ENCODE measurements around the gene SPSB1.
"Not testable (repeated sequence)": the region's sequence is repeated elsewhere in the genome, so short reads cannot be mapped to it uniquely, and the experiment has no call there.

The SPSB1 gene

DNA sequence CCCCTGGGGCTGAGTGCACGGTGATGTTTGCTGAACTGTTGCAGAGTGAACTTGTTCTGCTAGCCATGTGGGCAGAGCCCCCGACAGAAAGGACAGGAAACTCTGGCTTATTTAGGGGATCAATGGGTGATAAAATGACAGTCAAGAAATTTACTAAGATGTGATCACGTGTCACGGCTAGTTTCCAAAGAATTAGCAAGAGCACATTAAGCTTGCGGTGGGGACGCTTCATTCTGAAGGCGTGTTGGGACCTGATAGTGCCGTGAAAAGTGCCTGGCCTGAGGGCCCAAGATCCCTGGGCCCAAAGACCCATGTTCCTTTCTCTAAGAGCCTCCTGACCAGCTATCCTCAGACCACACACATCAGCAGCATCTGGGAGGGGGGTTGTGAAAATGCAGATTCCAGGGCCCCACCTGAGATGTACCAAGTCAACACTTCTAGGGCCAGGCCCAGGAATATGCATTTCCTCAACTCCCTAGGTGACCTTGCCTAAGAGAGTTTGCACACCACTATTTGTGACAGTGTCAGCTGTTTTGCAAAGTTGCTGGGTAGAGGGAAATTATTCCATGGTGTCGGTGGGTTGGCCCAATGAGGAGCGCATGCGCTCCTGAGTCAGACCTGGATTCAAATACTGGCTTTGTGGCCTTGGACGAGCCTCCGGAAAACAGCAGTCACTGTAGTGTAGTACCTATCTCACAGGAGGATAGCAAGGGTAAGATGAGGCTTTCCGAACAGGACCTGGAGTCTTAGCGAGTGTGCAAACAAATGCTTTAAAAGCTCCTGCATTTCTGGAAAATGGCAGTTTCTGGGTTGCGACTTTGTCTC, 77.5 kb downstream of the SPSB1 start:
- DNase-seq = no peak

DNA sequence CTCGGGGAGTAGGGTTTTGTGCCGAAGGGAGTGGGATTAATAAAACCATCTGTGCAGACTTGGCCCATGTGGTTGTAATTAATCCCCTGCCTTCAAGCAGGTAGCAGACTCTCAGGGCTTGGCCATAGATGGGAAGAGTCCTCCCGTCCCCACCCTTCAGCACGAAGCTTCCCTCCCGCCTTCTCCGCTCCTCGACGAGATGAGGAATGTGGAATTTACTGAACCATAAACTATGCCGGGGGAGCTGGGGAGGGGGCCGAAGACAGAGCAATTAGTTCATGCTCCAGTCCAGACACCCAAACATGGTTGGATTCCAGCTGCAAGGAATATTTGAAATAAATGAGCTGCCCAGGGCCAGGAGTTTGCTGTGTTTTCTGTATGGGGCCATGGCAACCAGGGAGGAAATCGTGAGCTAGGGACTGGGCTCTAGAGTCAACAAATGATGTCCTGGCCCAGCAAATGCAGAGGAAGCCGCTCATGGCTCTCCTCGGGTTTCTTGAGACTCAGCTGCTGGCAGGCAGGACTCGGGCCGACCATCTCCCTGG, 78.8 kb downstream of the SPSB1 start:
- no peak for DNase-seq

DNA sequence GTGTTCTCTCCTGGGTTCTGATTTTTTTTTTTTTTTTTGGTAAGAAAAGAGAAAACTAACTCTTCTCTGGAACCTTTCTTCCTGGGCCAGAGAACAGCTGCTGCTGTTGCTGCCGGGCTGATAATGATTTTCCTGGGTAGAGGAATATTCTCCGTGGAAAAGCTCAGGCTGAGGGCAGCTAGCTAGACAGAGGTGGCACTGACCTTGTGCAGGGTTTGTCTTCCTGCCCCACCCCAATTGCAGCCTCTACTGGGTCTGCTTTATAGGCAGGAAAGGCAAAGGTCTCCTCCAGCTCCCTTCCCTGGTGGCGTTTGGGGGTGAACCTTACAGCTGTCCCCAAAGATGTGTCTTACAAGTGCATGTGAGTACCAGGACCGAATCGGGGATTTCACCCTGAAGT, 79.3 kb downstream of the SPSB1 start:
- DNase-seq = no peak

DNA sequence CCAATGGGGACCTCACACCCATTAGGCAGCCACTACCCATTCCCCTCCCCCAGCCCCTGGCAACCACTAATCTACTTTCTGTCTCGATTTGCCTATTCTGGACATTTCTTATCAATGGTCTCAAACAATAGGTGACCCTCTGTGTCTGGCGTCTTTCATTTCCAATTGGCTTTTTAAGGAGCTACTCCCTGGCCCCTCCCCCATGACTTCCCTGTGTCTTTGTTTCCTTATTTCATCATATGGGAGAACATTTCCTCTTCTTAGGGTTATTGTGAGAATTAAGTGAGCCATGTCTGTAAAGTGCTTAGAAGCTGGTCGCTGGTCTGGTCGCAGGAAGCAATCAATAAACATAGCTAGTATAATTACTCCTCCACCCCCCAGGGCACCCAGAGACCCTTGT, 80.9 kb downstream of the SPSB1 start:
- no peak for DNase-seq

DNA sequence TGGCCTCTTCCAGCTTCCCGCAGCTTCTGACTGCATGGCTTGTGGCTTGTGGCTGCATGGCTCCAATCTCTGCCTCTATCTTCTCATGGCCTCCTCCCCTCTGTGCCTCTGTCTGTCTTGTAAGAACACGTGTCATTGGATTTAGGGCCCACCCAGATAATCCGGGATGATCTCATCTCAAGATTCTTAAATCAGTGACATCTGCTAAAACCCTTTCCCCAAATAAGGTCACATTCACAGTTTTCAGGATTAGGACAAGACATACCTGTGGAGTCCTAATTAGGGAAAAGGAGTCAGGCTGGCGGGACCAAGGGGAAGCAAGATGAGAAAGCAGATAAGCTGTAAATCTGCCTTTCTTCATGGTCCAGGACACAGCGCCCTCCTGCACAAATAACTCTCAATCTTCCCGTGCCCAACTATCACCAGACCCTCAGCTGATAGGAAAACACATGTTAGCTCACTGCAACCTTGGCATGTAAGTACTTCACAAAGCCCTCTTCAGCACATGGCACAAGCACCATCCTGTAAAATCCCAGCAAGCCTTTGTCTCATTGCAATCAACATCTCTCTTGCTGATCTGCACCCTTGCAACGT, 82.2 kb downstream of the SPSB1 start:
- DNase-seq = no peak

DNA sequence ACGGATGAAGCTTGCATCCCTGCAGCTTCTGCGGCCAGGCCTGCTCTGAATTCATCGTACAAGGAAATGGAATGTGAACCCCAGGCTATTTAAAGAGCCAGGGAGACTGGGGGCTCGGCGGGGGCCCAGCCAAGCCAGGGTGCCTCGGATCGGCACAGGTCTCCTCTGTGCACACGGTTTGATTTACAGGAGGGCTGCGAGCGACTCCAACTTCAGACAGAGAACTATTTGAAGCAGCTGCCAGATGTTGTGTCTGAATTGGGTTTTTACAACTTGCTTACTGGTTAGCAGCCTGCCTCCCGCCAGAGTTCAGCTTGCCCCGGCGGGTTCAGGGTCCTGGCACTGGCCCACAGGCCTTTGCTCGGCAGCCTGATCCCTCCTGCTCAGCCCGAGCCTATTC, 83.2 kb downstream of the SPSB1 start:
- DNase-seq = no peak

DNA sequence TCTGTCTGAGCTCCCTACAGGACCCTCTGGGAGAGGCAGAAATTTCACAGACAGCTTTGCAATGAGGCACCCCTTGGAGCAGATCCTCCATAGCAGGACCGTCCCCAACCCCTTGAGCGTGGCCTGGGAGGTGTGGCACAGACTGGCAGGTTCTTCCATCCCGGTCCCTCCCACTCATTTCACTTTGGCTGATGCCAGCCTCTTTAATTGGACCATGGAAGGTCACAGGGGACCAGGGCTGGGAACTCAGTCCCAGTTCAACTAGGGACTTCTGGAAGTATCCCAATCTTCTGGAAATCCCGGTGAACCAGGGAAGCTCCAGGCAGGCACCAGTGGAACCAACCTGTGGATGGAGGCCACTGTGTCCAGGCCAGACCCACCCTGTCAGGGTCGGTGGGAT, 83.7 kb downstream of the SPSB1 start:
- no peak for DNase-seq

DNA sequence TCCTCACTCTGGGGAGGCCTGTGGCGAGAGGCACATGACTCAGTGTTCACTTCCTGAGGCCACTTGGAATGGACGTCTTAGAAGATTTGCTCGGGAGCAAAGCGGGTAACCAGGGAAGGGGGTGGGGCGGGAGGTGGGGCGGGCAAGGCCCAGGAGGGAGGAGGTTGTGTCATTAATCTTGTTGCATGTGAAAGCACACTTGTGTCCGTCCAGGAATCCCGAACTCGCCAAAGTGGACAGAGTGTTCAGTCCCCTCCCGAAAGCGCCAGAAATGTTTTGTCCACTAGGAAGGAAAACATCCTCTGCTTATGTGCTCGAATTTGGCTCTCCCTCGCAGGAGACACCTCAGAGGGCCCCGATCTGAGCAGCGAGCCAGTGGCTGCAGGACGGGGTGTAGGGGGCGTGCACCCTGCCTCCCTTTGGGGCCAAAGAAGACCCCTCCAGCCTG, 84.2 kb downstream of the SPSB1 start:
- DNase-seq = no peak

DNA sequence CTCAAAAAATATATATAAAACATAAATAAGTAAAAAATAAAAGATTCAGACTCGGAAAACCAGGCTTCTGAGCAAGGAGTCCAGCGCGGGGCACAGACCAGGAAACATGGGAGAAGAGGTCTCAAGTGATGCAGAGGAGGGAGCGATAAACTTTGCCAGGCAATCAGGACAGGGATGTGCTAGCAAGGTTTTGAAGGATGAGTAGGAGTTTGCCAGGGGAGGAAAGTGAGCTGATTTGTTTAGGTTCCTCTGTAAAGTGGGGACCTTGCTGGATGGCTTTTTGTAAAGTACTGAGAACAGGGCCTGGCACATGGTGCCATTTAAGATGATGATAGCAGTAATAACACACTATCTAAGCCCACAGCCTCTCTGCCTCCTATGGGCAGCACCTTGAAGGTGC, 86.1 kb downstream of the SPSB1 start:
- DNase-seq = no peak

DNA sequence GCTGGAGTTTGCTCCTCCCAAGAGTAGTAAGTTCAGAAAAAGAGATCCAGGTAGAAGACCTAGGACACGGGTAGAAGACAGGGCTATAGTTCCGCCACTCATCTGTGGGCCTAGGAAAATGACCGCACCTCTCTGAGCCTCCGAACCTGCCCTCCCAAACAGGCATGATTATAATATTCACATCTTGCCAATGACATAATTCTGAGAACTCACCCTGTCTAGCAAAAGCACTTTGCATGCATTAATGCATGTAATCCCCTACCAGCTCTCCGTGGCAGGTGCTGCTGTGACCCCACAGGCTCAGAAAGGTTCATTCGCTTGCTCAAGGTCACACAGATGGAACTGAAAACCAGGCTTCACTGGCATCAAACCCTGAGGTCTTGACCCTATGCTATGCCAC, 88.0 kb downstream of the SPSB1 start:
- DNase-seq = no peak

DNA sequence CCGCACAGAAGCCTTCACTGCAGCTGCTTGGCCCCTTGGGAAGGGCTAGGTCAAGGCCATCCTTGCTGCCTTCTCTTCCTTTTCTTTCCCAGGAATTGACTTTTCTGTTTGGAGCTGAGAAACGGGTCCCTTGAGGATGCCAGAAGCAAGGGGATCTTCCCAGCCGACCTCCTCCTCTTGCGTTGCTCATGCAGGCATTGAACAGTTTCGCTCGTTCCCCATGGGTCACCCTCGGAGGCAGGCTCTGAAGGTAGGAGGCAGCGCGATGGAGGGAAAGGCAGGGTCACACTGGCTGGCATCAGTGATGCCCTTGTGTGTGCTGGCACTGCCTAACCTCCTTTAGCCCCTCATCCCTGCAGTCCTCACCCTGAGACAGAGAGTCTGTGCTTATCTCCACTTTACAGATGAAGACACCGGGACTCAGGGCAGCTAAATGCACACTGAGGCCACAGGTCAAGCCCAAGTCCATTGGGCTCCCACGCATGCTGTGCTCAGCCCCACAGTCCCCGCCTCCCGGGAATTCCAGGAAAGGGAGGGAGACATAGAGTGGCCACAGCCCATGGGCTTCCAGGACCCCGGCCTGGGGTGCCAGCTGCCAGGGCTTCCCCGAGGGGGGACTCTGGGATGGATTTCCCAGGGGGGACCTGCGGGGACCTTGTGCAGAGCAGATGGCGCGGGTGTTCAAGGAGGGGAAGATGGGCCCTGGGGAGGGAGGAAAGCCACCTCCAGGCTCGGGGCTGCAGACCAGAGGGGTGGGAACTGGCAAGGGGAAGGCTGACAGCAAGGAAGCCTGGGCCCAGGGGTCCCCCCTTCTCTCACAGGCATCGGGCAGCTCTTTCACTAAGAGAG, 90.2 kb downstream of the SPSB1 start:
- no peak for DNase-seq

DNA sequence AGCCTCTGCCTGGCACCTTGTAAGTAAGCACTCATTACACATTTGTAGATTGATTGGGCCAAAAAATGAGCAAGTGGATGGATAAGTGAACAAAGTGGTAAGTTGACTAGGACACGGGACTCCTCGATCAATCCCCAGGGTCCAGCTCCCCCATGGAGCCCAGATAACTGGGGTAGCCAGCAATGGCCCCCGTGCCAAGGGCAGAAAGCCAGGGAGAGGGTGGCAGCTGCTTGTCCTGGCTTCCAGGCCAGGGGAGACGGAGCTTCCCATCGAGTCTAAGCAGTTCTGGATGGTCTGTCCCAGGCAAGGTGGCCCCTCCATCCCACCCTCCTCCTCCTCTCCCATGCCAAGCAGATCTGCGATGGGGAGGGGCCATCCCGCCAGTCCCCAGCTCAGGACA, 91.4 kb downstream of the SPSB1 start:
- DNase-seq = no peak

DNA sequence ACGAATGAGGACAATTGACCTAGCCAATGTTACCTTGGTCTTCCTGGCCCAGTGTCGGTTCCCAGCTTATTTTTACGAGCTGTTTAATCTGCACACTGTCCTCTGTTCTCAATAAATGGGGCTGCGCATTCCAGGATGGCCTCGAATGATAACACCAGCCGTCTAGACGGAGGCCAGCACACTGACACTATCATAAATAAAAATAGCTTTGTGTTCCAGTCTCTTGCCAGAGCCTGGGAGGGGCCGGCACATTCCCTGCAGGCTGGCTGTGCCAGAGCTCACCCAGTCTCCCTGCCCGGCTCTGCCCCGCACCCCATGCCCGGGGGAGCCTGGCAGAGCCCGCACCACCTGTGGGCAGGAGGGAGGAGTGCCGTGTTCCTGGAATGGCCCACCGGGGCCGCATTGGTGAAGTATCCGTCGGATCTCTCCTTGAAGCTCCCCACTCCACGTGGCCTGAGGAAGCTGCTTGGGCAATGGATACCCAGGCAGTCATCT, 92.1 kb downstream of the SPSB1 start:
- DNase-seq = no peak

DNA sequence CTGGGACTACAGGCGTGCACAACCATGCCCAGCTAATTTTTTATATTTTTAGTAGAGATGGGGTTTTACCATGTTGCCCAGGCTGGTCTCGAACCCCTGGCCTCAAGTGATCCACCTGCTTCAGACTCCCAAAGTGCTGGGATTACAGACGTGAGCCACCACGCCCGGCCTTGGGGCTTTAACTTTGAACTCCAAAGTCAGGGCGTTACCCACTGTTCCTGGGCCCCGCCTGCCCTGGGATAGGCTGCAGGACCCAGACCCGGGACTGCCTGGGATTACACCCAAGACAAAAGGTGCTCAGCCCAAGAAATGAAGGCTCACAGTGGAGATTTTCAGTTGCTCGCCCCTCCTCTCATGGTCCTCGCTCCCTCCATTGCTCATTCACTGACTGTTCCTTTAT, 92.7 kb downstream of the SPSB1 start:
- not testable (repeated sequence) for DNase-seq

DNA sequence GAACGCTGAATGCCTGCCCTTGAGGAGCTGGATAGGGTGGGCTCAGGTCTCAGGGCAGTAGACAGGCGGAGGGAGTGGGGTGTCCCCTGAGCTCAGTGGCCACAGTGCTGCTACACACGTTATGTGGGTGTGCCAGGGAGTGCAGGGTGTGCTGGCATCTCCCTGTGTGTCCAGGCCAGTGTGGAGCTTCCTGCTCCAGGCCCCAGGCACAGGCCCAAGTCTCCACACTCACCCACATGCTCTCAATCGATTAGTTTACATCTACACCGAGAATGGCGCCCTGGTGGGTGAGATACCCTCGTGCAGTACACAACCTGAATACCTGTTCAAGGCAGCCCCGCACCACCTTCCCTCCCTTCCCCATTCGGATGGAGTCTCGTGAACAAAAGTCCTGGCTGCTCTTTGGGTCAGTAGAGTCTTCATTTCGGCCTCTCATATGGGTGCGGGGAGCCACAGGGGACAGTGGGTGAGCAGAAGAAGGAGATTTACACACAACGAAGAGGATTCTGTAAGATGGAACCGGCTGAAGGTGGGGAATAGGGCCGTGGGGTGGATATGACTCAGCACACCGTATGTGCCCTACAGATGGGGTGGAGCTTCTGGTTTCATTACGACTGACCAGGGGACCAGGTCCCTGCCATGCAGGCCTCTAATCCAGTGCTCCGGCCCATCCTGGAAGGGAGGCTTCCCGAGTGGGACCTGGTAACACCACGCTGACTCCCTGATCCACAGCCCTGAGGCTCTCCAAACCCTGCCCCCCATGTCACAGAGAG, 93.3 kb downstream of the SPSB1 start:
- DNase-seq = no peak

DNA sequence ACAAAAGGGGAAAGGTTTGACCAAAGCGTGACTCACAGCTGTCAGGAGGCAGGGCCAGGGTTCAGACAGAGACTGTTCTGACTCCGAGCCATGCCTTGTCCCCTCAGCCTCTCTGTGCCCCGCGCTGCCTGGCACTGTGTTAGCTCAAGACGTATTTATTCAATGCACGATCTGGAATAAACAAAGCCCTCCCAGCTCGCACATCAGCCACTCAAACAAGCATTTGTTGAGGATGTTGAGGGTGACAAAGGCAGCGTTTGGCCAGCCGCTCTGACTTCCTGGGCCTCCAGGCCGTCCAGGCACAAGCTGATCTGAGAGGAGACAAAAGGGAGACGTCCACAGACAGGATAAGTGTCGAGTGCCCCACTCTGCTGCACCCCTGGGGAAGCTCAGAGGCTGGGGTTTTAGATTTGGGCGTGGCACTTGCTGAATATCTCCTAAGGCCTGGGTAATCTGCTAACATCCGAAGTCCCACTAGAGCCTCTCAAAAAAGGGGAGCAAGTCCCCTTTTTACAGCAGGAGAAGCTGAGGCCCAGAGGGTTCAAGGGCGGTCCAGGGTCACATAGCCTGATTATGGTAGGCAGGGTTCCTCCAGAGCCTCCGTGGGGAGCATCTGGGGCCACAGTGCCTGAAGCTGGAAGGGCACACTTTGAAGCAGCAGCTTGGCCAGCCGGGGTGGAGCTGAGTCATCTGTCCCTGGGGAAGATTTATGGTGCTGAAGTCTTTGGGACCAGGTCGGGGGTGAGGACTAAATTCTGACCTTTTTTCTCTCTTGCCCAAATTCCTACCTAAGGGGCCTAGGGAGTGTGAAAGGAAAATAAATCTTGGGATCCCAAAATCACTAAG, 95.9 kb downstream of the SPSB1 start:
- DNase-seq = no peak

DNA sequence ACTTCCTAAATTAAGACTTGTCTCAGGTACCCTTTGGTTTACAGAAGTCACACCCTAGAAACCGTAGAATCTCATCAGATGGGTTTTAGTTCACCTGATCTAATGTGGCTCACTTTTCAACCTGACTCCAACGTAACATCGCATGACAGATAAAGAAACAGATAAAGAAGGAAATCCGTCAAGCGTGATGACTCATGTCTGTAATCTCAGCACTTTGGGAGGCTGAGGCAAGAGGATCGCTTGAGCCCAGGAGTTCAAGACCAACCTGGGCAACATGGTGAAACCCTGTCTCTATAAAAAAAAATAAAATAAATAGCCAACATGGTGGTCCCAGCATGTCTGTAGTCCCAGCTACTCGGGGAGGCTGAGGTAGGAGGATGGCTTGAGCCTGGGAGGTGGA, 97.3 kb downstream of the SPSB1 start:
- no peak for DNase-seq

DNA sequence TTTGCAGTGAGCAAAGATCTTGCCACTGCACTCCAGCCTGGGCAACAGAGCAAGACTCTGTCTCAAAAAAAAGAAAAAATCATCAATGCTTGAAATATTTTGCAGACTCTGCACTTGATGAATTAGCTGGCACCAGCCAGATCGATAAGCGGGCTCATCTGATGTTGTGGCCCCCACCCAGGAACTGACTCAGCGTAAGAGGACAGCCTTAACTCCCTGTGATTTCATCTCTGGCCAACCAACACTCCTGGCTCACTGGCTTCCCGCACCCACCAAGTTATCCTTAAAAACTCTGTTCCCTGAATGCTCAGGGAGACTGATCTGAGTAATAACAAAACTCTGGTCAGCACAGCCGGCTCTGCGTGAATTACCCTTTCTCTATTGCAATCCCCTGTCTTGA, 98.9 kb downstream of the SPSB1 start:
- no peak for DNase-seq

DNA sequence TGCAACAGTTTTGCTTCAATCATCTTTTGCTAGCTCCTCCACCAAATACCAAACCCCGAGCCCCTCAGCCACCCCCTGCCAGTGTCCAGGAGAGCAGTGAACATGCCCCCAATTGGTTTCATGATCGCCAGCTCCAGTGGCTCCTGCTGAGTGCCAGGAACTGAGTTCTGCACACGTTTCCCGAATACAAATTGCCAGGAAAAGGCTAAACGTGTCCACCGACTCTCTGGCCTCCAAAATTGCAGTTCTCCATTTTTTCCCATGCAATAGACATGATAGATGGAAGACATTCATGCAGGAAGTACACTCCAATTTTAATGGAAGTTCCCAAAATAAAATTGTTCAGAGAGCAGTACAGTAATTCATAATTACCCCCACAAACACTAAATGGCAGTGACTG, 101.3 kb downstream of the SPSB1 start:
- no peak for DNase-seq

DNA sequence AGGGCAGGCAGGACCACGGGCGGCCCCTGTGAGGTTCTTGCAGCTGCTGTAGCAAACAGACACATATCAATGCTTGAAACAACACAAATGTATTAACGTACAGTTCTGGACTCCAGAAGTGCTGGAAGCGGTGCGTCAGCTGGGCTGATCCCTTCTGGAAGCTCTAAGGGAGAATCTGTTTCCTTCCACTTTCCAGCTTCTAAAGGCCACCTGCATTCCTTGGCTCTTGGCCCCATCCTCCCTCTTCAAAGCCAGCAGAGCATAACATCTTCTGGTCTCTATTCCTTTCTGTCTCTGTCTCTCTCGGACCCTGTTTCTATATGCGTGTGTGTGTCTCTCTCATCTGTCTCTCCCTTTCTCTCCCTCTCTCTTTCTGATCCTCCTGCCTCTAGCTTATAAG, 102.3 kb downstream of the SPSB1 start:
- DNase-seq = no peak

DNA sequence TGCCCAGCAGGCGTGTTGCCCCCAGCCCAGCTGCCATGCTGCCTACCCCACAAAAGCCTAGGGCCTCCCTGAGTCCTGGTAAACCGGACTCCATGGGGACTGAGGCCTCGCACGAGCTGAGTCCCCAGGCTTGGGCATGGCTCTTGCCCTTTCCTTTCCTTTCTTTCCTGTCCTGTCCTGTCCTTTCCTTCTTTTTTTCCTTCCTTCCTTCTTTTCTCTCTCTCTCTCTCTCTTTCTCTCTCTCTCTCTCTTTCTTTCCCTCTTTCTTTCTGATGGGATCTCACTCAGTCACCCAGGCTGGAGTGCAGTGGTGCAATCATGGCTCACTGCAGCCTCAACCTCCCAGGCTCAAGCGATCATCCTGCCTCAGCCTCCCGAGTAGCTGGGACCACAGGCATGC, 104.4 kb downstream of the SPSB1 start:
- no peak for DNase-seq

Data from NCI-H2081 treated with DMSO at 0.1 percent for 48 hours (cell line).